ENCODE measurements around the gene CBLL1. TPM values are rescaled to one million over a fixed set of nuclear protein-coding genes. Genes with fewer than 3 reads are reported as not detected.

The CBLL1 gene
- total and polyA plus RNA-seq, 2 of the 4 experiments (the other 2 are of a cell fraction) = 15.6 to 19.0 TPM

GRCh38 chr7:107718456-107719193 lies 25.3 kb upstream of the CBLL1 start:
- ChIA-PET CTCF (no interaction called here), POLR2A (ENCODE audit: unreplicated experiment) (no interaction called here)
- Histone ChIP-seq H2BK120ac (ENCODE audit: low read depth, low read length) (no peak overlapping the region), H4K5ac (ENCODE audit: low read depth, low read length) (no peak overlapping the region), H3K4me3 (ENCODE audit: insufficient read depth, low read depth, low read length) (no peak overlapping the region), H3K36me3 (ENCODE audit: control insufficient read depth, insufficient read depth, low read length) (no peaks in the 10 kb centered on the region), H3K27ac (ENCODE audit: insufficient read depth, low read length) (no peak overlapping the region), H3K56ac (ENCODE audit: extremely low read depth, insufficient read depth, low read length) (no peak overlapping the region), H2BK20ac (ENCODE audit: low read depth, low read length) (no peak overlapping the region), H4K20me1 (ENCODE audit: insufficient read depth, low read length) (no peaks in the 10 kb centered on the region), H2BK15ac (ENCODE audit: low read depth, low read length) (no peak overlapping the region), H3K79me1 (ENCODE audit: low read depth in 1 of 2, low read length in 2 of 2) (no peaks in the 10 kb centered on the region), H3K4me1 (ENCODE audit: control insufficient read depth, insufficient read depth, low read length) (peaks cover 3% of the 10 kb centered on the region; the same call in 1 of the 2 replicates), H3K9me1 (ENCODE audit: insufficient read depth, low read length) (no peaks in the 10 kb centered on the region), H3K9me3 (ENCODE audit: control insufficient read depth, insufficient read depth, low read length) (no peaks in the 10 kb centered on the region), H3K23ac (ENCODE audit: low read depth, low read length) (no peak overlapping the region), H3K14ac (replicated peaks; ENCODE audit: low read depth, low read length) (no peak overlapping the region), H3K4ac (ENCODE audit: low read depth, low read length) (no peak overlapping the region), H3K9ac (ENCODE audit: low read depth, low read length) (no peak overlapping the region), H3K4me2 (ENCODE audit: low read depth, low read length) (no peak overlapping the region), H2AFZ (replicated peaks; ENCODE audit: low read length, poor library complexity) (no peak overlapping the region), H4K91ac (ENCODE audit: insufficient read depth, low read depth, low read length) (no peak overlapping the region), H3K18ac (ENCODE audit: low read depth, low read length) (no peak overlapping the region), H2AK5ac (ENCODE audit: low read depth, low read length) (no peak overlapping the region), H2BK5ac (ENCODE audit: low read depth, low read length, poor library complexity, severe bottlenecking) (no peak overlapping the region), H4K8ac (ENCODE audit: low read depth in 2 of 2, low read length in 2 of 2) (no peak overlapping the region), H2AK9ac (replicated peaks; ENCODE audit: low read depth, low read length, poor library complexity) (no peak overlapping the region), H3K27me3 (ENCODE audit: control insufficient read depth, insufficient read depth, low read length) (no peaks in the 10 kb centered on the region)
- BruUV-seq (replicated peaks) = no TSS peak
- intact Hi-C loops (cut with micrococcal nuclease) = no loop called here
- DNase-seq (no peak), ATAC-seq (ENCODE audit: low read depth) (no peak)
- WGBS, 2 experiments (ENCODE audit: extremely low coverage in 2 of 2, insufficient read length in 1 of 2) = 100% methylated on average over 3 of the region's 4 CpGs; no CpG with 5 or more reads in 1 of the 2 experiments
- in situ Hi-C loops (cut with MboI; ENCODE audit: low sequenced_read_pairs) = no loop called here
- dilution Hi-C loops (cut with HindIII; ENCODE audit: low sequenced_read_pairs, unreplicated experiment) = loop anchor here (25.0 kb wide), 1 partner anchor 256 kb away; the partner anchor contains the start of gene GPR22
- TF ChIP-seq MAFK (IDR thresholded peaks at IDR 0.05; ENCODE audit: low read depth, low read length) = no peak
- no peak for TF ChIP-seq RFX5 (IDR thresholded peaks at IDR 0.05; ENCODE audit: low read depth, low read length)
- TF ChIP-seq BHLHE40 (IDR thresholded peaks at IDR 0.05; ENCODE audit: low read depth, low read length) = no peak
- TF ChIP-seq ELK1 (IDR thresholded peaks at IDR 0.05; ENCODE audit: borderline replicate concordance, low read depth, low read length) = no peak
- TF ChIP-seq CTCF (conservative IDR thresholded peaks at IDR 0.05; ENCODE audit: low read depth, low read length) = no peak
- TF ChIP-seq POLR2A (IDR thresholded peaks at IDR 0.05; ENCODE audit: low read depth, low read length) = no peak
- no peak for TF ChIP-seq RCOR1 (IDR thresholded peaks at IDR 0.05; ENCODE audit: insufficient replicate concordance, low read length)
- no peak for TF ChIP-seq MAZ (IDR thresholded peaks at IDR 0.05; ENCODE audit: borderline replicate concordance, low read depth, low read length)
- no peak for TF ChIP-seq RAD21 (IDR thresholded peaks at IDR 0.05; ENCODE audit: low read length)
- TF ChIP-seq CHD1 (IDR thresholded peaks at IDR 0.05; ENCODE audit: low read depth, low read length) = no peak
- TF ChIP-seq FOS (IDR thresholded peaks at IDR 0.05; ENCODE audit: low read depth, low read length) = no peak
- no peak for TF ChIP-seq NFE2L2 (IDR thresholded peaks at IDR 0.05; ENCODE audit: low read depth, low read length)
- no peak for TF ChIP-seq MXI1 (IDR thresholded peaks at IDR 0.05; ENCODE audit: borderline replicate concordance, low read depth, low read length)
- TF ChIP-seq USF2 (IDR thresholded peaks at IDR 0.05; ENCODE audit: low read depth, low read length) = no peak
- no peak for TF ChIP-seq CEBPB (IDR thresholded peaks at IDR 0.05; ENCODE audit: low read depth, low read length)
- no peak for TF ChIP-seq SMC3 (IDR thresholded peaks at IDR 0.05; ENCODE audit: low read depth, low read length)

All from IMR-90 (cell line).